Germinal center (tissue), 1 donor: Measurements from ENCODE around the gene WDR72.

ENCODE experiments used
- DNase-seq: peaks from one replicate; pipeline ENCODE4 v3.0.0; 2012; ENCODE audit warnings: mixed read lengths, low spot score

WDR72 gene

DNA sequence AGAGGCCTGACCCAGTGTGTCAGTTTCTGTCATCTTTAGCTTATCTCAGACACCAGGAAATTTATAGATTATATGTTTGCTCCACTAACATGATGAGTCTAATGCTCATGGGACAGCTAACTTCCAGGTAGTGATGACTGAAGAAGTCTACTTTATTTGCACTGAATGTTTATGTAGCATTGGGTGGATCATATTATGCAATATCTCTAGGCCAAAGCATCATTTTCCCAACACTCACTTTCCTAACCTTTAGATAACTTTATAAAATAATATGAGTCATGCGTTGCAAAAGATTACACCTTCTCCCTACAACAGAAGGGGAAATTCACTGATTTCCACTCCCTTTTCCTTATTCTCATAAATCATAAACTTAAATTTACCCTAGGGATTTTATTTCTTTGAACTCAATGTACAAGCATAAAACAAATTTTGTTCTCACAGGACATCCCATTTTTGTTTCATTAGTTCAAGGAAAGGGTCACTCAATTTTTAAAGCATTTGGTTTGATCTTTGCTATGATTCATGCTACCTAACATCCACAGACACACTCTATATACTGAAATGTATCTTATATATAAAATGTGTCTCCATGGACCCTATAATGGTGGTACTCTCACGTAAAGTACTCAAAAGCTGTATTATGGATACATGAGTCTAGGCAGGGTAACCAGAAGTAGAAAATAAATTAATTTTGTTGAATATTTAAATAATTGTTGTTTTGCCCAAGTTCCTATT is 225.2 kb downstream of the WDR72 start:
- DNase-seq: no peak

DNA sequence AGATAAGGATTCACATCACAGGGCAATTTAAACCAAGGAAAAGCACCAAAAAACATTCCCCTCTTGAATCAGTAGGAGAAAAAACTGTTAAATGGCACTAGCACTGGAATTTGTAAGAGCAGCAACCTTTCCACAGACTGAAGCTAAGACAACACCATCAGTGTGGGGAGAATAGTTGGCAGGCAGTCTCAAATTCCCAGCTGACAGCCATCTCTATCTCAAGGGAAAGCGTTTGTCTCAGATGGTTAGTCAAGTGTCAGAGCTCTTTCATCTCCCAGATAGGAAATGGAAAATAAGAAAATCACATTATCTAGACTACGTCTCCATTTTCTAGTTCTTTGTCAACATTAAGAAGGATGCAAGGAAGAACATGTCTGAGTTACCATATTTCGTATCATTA is 228.7 kb downstream of the WDR72 start:
- no peak for DNase-seq

DNA sequence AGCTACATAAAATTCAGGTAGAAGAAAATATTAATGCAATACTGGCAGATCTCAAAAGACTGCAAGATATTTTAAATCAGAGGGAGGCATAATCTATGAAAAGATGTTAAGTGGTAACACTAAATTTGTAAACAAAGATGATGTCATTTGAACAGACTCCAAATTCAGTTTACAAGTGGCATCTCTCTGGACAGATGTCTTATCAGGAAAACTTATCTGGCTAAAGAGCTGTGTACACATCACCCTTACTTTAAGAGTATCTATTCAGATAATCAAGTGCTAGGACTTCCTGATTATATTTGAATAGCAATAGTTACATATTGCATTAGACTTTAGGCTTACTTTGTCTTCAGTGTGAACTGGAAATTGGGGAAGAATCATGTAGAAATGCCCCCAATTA is 231.5 kb downstream of the WDR72 start:
- no peak for DNase-seq

DNA sequence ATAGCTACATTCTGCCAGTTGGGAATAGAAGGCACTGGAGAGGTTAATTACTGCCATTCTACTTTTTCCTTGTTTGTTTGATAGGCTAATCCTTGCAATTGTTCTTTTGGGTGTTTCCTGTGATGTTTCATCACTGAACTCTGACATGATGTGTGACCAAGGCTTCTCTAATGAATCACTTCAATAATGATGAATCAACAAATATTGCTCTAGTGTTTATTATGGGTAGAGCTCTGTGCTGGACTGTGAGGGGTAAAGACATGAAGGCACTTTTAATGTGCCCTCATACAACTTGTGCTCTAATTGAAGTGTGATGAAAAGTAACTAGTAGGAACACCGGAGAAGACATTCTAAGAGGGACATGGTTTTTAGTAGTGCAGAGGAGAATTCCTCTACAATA is 233.6 kb downstream of the WDR72 start:
- no peak for DNase-seq

DNA sequence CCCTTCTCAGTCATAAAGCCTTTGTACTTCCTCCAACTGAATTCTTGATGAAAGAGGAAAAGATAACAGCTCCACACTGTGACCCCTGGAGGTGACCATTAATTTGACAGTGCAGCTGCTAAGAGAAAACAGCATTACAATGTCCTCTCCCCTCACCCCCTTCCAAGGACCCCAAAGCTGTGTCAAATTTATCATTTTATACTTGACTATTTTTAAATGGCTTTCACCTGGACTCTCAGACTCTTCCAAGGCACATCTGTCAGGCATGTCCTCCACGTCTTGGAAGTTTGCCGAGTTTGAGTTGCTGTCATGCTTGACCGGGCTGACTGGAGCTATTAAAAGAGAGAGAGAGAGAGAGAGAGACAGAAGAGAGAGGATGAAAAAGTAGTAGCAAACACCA is 236.5 kb downstream of the WDR72 start:
- DNase-seq: no peak

DNA sequence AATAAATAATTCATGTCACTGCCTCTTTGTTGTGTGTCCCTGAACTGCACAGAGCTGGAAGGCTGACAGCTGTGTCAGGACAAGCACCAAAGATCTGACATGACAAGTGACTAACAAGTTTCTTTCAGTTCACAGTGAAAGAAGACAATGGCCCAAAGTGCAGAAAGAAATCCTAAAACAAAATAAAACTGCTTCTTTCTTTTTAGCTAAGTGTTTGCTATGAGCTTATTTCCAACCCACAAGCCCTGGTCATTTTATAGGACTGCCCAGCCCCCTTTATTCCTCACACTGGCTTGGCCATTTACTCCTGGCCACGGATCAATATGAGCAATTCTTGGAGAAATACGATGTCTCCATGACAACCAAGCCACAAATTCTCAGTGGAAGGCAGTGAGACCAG is 238.5 kb downstream of the WDR72 start:
- DNase-seq: no peak

DNA sequence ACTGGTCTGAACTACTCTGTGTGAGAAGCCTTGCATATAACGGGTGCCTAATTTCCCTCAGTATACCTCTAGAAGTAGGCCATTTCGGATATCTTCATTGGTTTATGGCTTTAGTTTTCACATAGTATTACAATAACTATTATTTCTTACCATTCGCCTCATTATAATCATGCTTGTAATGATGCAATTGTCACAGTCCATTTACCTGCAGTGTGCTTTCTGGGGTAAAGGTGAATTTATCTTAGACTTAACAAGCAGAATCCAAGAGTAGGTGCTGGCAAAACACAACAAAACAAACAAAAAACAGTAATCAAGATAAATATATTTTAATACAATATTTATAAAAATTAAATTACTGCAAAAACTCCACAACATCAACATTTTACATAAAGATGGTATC is 246.0 kb downstream of the WDR72 start:
- no peak for DNase-seq

DNA sequence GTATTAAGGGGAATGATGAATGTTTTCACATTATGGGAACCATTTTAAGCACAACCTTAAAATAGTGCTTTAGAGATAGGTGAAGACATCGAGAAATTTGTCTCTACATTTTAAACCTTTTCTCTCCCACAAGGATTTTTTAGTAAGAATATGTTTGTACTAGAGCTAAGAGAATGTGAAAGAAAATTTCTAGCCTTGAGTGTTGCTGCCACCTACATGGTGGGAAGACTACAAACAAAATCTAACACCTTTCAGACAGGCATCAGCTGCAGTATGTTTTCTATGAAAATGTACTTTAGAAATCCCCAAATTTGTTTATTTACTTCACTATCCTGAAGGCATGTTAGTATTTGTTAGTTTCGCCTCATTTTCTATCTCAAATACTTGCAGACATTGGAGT is 247.4 kb downstream of the WDR72 start:
- no peak for DNase-seq

DNA sequence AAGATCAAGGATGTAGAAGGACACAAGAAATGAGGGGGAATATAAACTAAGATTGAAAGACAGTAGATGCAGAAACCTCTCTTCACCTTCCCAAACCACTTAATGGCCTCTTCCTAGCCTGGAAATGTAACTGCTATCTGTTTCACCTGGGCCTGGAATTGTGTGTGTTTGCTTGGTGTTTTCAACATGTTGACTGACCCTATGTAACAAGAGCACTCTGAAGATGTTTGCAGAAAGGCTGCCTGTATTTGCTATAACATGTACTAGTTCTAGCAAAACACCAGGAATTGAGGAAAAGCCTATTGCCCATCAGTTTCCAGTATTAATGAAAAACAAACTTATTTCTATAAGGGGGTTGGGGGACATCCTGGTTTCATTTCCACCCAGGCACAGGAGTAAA is 248.3 kb downstream of the WDR72 start:
- no peak for DNase-seq

DNA sequence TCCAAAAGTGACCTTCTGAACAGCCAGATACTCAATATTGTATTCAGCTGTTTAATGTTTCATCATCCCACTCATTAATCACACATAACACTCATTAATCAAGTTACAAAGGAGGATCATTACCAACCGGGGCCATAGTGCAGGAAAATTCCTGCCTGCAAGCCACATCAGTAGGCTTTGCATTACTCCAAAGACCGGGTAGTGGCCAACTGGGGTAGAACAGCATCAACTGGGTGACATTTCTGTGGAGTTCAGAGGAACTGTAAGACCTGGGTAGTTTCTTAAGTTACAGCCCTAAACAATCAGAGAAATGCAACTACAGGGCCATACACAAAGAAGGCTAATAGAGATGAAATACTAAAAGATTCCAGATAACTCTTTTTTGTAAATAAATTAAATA is 253.1 kb downstream of the WDR72 start:
- DNase-seq: no peak

DNA sequence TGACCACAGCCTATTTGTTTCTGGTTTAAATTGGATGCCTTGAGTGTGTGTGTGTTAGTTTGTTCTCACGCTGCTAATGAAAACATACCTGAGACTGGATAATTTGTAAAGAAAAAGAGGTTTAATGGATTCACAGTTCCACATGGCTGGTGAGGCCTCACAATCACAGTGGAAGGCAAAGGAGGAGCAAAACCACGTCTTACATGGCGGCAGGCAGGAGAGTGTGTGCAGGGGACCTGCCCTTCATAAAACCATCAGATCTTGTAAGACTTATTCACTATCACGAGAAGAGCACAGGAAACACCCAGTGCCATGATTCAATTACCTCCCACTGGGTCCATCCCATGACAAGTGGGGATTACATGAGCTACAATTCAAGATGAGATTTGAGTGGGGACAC is 260.5 kb downstream of the WDR72 start:
- DNase-seq: no peak

DNA sequence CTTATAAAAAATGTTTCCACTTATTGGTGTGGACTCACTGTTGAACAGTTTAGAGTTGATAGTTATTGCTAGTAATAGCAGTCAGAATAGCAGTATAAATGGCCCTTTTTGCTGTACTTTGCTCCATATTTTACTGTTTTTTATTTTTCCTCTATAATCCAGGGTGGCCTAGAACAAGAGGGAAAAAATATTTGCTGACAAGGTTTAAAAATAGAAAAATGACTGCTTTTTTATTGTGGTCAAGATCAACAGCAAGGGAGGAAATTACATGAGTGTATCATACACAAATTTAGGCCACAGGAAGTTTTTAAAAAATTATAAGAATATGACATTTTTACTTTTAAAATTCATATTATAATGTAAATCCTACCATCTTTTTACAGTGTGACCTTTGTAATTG is 269.1 kb downstream of the WDR72 start:
- no peak for DNase-seq

DNA sequence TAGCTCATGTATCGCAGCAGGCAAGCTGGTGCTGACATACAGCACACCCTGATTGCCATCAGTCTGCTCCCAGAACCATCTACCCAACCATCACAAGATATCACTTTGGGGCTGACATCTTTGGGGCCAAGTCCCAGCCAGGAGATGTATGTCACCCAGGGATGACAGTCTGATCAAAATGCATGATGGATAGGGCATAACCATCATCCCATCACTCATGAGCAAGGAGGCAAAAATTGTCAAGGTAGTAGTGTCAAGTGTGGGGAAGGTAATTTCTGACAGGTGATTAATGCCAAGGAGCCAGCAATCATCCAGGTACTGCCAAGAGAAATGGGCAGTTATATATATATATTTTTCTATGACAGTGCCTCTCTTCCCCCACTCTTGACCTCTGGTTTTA is 277.4 kb downstream of the WDR72 start:
- no peak for DNase-seq

DNA sequence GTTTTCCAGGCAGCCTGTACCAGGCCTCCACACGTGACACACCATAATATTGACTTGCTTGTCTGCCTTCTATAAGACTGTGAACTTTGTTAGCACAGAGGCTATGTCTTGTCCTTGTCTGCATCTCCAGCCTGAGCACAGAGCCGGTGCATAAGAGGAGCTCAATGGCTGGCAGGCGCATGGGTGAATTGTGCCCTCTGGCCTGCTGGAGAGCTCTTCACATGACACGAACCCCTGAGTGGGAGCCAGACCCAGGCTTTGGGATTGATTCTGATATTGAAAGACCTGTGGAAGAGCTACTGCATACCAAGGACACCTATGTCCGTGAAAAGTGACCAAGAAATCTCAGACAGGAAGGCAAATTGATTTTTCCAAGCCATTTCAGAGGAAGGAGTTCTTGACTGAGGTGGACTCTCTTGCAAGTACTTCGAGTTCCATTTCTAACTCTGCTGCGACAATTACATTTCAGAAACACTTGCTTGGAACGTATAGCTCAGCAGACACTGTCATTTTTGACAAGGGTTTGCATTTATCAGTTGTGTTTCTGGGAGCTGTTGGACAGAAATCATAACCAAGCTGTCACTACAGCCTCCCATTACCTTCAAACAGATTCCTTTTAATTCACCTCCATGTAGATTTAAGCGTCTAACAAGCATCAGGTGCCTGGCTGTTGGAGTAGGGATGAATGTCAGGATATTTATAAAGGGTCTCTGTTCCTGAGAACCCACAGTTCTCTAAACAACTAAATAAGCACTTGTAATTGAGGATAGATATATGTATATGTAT is 281.3 kb downstream of the WDR72 start:
- DNase-seq: no peak

DNA sequence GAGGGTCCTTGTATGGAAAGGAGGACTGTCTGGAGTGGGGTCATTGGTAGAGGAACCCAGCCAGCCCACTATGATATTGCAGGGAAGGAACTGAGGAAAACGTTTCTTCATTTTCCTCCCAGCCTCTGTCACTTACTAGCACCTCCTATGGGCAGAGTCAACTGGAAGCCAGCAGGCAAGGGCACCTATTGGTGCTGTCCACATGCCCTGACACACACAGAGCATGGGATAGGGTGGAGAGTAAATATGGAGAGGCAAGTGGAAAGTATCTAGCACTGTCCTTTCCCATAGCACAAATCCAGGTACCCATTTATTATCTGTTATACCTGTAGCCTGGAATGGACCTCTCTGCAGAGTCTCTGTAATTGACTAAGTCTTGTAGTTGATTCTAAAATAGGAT is 285.6 kb downstream of the WDR72 start:
- no peak for DNase-seq

DNA sequence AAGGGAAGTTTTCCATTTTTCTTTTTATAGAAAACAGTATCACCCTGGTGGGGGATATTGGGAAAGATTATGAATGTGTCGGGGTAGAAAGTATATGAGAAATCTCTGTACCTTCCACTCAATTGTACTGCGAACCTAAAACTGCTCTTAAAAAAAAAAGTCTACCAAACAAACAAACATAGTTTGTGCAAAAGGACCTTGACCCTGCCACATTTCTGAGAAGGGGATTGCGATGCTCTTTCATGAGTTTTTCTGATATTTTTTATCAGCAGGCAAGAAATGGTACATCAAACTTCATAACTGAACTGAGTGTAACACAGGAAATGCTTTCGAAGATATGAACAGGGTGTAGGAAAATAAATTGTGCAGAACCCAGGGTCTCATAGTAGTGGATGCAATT is 286.0 kb downstream of the WDR72 start:
- no peak for DNase-seq

DNA sequence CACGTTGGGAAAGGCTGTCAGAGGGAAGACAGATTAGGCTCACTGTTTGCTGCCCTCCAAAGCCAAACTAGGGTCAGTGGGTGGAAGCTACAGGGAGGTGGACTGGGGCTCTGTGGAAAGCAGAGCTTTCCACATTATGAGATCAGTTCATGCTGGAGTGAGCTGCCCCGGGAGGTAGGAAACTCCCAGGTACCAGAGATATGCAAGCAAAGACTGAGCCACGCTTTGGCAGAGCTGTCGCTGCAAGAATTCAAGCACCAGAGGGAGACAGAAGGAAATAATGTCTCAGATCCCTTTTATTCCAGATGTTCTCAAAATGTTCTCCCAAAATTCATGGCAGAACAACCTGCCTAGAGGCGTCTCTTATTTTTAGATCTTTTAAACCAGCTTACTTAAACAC is 286.6 kb downstream of the WDR72 start:
- no peak for DNase-seq

DNA sequence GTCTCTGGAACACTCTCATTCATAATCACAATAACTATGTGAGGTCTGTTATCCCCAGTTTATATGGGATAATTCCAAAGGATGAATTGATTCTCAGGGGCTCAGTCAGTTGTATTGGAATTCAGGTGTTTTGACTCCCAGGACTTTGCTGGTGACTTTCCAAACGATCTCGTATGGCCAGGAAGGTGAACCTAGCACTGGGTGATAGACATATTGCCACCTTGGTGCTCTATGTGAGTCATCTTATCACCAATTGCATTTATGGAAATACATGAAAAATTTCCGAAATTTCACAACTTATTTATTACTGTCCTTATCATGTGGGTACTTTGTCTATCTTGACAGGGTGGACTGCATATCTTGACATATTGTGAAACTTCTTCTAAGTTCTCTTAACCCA is 287.3 kb downstream of the WDR72 start:
- no peak for DNase-seq

DNA sequence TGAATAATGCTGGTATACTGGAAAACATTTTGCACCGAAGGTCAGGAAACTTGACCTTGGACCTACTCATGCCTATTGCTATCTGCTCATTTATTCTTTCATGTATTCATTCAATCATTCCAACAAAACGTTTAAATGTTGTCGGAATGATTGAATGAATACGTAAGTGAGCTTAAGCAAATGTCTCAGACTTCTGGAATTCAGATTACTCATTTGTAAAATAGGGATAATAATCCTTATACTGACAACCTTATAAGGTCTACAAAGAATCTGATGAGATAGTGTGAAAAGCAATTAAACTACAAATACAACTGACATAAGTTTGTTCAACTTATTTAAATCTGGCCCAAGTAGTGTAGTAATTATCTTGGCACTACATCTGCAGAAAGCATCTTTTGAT is 288.7 kb downstream of the WDR72 start:
- DNase-seq: no peak

DNA sequence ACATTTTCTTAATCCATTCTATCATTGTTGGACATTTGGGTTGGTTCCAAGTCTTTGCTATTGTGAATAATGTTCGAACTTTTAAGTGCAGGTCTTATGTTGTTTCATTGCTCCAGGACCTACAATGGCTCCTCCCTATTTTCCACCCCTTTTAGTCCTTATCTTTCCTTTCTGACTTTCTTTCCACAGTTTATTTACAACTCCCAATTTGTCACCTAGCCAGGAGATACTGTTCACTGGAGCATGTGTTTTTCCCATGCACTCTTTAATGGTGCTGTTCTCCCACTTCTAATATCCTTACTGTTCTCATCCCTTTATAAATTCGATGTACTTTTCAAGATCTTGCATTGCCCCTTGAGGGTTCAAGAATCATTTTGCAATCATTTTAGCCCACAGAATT is 290.0 kb downstream of the WDR72 start:
- no peak for DNase-seq
